MM.1S (cell line): Measurements from ENCODE around the gene VAMP2.

Experiments
- DNase-seq: peaks from one replicate; pipeline ENCODE4 v3.0.0-alpha.2; 2015
- H2AFZ ChIP-seq: fragments of 300-600 bp; sonication (generic); 2 replicates; pipeline ENCODE4 v1.6.0; 2016; ENCODE audit warnings: antibody characterized with exemption, low read length
- H3F3A ChIP-seq: fragments of 300-600 bp; sonication (generic); 2 replicates; pipeline ENCODE4 v1.6.1; 2016; ENCODE audit warnings: mild to moderate bottlenecking, antibody characterized with exemption, low read length, moderate library complexity, mixed read lengths; ENCODE audit not compliant: insufficient read depth
- H3K27ac ChIP-seq: fragments of 300-600 bp; sonication (generic); 2 replicates; pipeline ENCODE4 v1.5.1; 2016; ENCODE audit warnings: mild to moderate bottlenecking, low read length
- H3K27me3 ChIP-seq: fragments of 300-600 bp; sonication (generic); replicated peaks from 2 replicates; pipeline ENCODE4 v1.6.0; 2016; ENCODE audit warnings: low read length; ENCODE audit not compliant: insufficient read depth
- H3K36me3 ChIP-seq: fragments of 300-600 bp; sonication (generic); replicated peaks from 2 replicates; pipeline ENCODE4 v1.6.1; 2016; ENCODE audit warnings: mild to moderate bottlenecking, low read length, mixed read lengths; ENCODE audit not compliant: insufficient read depth
- H3K4me1 ChIP-seq: fragments of 300-600 bp; sonication (generic); 2 replicates; pipeline ENCODE4 v1.6.1; 2016; ENCODE audit warnings: low read length, mixed read lengths
- H3K4me2 ChIP-seq: fragments of 300-600 bp; sonication (generic); 2 replicates; pipeline ENCODE4 v1.6.0; 2016; ENCODE audit warnings: low read depth, low read length
- H3K4me3 ChIP-seq: fragments of 300-600 bp; sonication (generic); 2 replicates; pipeline ENCODE4 v1.5.1; 2016; ENCODE audit warnings: low read length, mixed read lengths
- H3K79me2 ChIP-seq: fragments of 300-600 bp; sonication (generic); 2 replicates; pipeline ENCODE4 v1.6.1; 2016; ENCODE audit warnings: mixed run types, low read length, mixed read lengths
- H3K9ac ChIP-seq: fragments of 300-600 bp; sonication (generic); 2 replicates; pipeline ENCODE4 v1.6.1; 2016; ENCODE audit warnings: low read length, mixed read lengths
- H3K9me2 ChIP-seq: fragments of 300-600 bp; sonication (generic); replicated peaks from 2 replicates; pipeline ENCODE4 v1.6.1; 2016; ENCODE audit warnings: mild to moderate bottlenecking, low read length, mixed read lengths; ENCODE audit not compliant: insufficient read depth
- H3K9me3 ChIP-seq: fragments of 300-600 bp; sonication (generic); replicated peaks from 2 replicates; pipeline ENCODE4 v1.6.1; 2016; ENCODE audit warnings: mild to moderate bottlenecking, low read length, mixed read lengths; ENCODE audit not compliant: insufficient read depth
- H4K20me1 ChIP-seq: fragments of 300-600 bp; sonication (generic); 2 replicates; pipeline ENCODE4 v1.6.1; 2016; ENCODE audit warnings: mild to moderate bottlenecking, low read length, moderate library complexity, mixed read lengths; ENCODE audit not compliant: insufficient read depth
- EZH2 ChIP-seq: fragments of 300-600 bp; sonication (generic); optimal IDR thresholded peaks from 2 replicates; pipeline ENCODE3; 2017; ENCODE audit warnings: low read depth, mild to moderate bottlenecking, antibody characterized with exemption, low read length, mixed read lengths
- EZH2phosphoT487 ChIP-seq: fragments of 300-600 bp; sonication (generic); IDR thresholded peaks from 2 replicates; pipeline ENCODE4 v1.6.1; 2018; ENCODE audit warnings: antibody characterized with exemption, low read length
- TF ChIP-seq, protein P1 (sequence below): fragments of 300-600 bp; sonication (generic); IDR thresholded peaks from 2 replicates; pipeline ENCODE4 v1.5.1; 2016; ENCODE audit warnings: antibody characterized with exemption, low read length, mixed read lengths

The VAMP2 gene

DNA sequence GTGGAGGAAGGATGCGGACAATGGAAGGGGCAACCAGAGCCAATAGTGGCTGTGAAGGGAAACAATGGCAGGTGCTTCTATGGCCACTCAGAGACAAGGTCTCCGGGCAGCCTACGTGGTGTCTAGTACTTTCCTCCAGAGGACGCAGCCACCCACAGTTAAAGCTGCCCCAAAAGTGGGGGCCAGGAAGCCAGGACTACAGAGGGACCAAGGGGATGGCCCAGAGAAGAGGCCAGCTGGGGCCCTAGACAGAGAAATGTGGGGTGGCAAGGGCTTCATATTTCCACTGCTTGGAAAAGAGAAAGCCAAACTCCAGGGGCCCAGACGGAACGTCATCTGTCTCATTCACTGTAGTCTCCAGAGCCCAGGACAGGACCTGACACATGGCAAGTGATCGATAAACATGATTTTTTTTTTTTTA, 9.7 kb downstream of the VAMP2 start:
- Histone ChIP-seq H3K36me3 (no peaks in the 10 kb centered on the region; the same call in 1 of the 2 replicates), H4K20me1 (no peaks in the 10 kb centered on the region), H3K9ac (no peak overlapping the region), H2AFZ (no peak overlapping the region), H3K4me3 (no peak overlapping the region), H3K27ac (no peak overlapping the region), H3K9me2 (no peaks in the 10 kb centered on the region), H3F3A (peaks cover 16% of the 10 kb centered on the region), H3K9me3 (no peaks in the 10 kb centered on the region), H3K79me2 (peaks cover 32% of the 10 kb centered on the region), H3K4me1 (peaks cover 21% of the 10 kb centered on the region), H3K4me2 (no peak overlapping the region), H3K27me3 (no peaks in the 10 kb centered on the region)
- no peak for DNase-seq
- TF ChIP-seq, protein P1, sequence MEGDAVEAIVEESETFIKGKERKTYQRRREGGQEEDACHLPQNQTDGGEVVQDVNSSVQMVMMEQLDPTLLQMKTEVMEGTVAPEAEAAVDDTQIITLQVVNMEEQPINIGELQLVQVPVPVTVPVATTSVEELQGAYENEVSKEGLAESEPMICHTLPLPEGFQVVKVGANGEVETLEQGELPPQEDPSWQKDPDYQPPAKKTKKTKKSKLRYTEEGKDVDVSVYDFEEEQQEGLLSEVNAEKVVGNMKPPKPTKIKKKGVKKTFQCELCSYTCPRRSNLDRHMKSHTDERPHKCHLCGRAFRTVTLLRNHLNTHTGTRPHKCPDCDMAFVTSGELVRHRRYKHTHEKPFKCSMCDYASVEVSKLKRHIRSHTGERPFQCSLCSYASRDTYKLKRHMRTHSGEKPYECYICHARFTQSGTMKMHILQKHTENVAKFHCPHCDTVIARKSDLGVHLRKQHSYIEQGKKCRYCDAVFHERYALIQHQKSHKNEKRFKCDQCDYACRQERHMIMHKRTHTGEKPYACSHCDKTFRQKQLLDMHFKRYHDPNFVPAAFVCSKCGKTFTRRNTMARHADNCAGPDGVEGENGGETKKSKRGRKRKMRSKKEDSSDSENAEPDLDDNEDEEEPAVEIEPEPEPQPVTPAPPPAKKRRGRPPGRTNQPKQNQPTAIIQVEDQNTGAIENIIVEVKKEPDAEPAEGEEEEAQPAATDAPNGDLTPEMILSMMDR = no peak
- TF ChIP-seq EZH2phosphoT487 (no peak), EZH2 (no peak)

DNA sequence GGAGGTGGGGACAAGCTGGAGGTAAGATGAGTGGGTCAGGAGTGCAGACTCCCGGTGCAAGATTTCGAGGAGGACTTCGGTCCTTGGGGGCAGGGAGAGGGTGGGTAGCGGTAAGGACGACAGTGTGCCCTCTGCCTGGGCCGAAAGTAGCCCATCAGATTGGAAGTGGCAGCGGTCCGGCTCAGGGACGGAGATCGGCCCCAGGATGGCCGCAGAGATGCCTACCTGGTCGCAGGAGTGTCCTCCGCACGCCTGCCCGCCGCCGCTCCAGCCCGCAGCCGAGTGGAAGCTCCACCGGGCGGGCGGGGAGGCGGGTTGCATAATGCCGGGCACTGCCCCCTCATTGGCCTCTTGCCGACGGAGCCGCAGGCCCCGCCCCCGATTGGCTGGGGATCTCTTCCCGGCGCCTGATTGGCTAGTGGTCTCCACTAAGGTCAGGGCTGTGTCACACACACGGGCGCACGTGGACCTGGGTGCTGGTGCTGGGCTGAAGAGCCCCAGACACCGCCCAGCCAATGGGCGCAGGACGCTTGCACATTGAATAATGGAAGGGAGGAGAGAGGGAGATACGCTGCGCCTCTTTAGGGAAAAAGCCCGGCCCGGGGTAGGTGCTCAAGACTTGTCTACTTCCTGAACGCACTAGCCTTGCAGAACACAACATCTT, 10.5 kb downstream of the VAMP2 start, which contains the start of gene PER1:
Gene PER1 (minus strand): TSS at position 293 of the 664 bp plus-strand sequence. CDS start 1,698 bp downstream, outside the sequence.
- H3K27ac ChIP-seq = peak within 1 kb of the TSS; percentile 81
- H3K36me3 ChIP-seq = no peaks in the 10 kb centered on the region; the same call in 1 of the 2 replicates
- peak within 1 kb of the TSS; percentile 97 for H3K4me2 ChIP-seq
- peaks cover 32% of the 10 kb centered on the region for H3K79me2 ChIP-seq
- H3K4me1 ChIP-seq = peaks cover 21% of the 10 kb centered on the region
- peak; percentile 88 for DNase-seq
- peak within 1 kb of the TSS; percentile 84 for H3K9ac ChIP-seq
- H3F3A ChIP-seq = peaks cover 13% of the 10 kb centered on the region
- peak within 1 kb of the TSS; percentile 76 for H3K4me3 ChIP-seq
- H4K20me1 ChIP-seq = no peaks in the 10 kb centered on the region
- no peaks in the 10 kb centered on the region for H3K9me2 ChIP-seq
- peak within 1 kb of the TSS; percentile 26 for H2AFZ ChIP-seq
- no peaks in the 10 kb centered on the region for H3K27me3 ChIP-seq
- H3K9me3 ChIP-seq = no peaks in the 10 kb centered on the region
- no peak for TF ChIP-seq EZH2phosphoT487
- TF ChIP-seq, protein P1 = no peak
- TF ChIP-seq EZH2 = no peak

DNA sequence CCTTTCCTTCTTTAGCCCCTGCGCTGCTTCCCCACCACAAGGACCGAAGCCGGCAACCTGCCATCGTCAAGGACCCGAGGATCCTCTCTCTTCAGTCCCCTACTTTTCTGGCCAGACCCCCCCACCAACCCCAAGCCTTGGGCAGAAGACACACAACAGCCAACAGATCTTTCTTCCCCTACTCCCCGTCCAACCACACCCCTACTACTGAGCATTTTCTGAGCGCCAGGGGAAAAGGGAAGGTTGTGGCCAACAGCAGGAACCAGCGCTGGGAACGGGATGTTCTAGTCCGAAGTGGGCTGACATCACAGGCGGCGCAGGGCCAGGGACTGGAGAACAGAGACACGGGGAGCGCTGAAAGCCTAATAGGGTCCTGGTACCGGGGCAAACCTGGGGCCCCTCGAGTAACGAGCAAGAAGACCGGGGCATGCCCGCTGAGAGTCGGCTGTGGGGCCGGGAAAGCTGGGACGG, 11.1 kb downstream of the VAMP2 start:
- H2AFZ ChIP-seq = peak overlapping the region; percentile 26
- peak overlapping the region; percentile 81 for H3K27ac ChIP-seq
- peak overlapping the region; percentile 76 for H3K4me3 ChIP-seq
- no peak for DNase-seq
- H3K27me3 ChIP-seq = no peaks in the 10 kb centered on the region
- peak overlapping the region; percentile 97 for H3K4me2 ChIP-seq
- TF ChIP-seq EZH2 (no peak), EZH2phosphoT487 (no peak)
- H3F3A ChIP-seq = peaks cover 8% of the 10 kb centered on the region
- H3K4me1 ChIP-seq = peaks cover 21% of the 10 kb centered on the region
- H3K79me2 ChIP-seq = peaks cover 32% of the 10 kb centered on the region
- no peaks in the 10 kb centered on the region for H3K9me2 ChIP-seq
- no peaks in the 10 kb centered on the region for H3K9me3 ChIP-seq
- no peaks in the 10 kb centered on the region; the same call in 1 of the 2 replicates for H3K36me3 ChIP-seq
- H3K9ac ChIP-seq = peak overlapping the region; percentile 84
- H4K20me1 ChIP-seq = no peaks in the 10 kb centered on the region

DNA sequence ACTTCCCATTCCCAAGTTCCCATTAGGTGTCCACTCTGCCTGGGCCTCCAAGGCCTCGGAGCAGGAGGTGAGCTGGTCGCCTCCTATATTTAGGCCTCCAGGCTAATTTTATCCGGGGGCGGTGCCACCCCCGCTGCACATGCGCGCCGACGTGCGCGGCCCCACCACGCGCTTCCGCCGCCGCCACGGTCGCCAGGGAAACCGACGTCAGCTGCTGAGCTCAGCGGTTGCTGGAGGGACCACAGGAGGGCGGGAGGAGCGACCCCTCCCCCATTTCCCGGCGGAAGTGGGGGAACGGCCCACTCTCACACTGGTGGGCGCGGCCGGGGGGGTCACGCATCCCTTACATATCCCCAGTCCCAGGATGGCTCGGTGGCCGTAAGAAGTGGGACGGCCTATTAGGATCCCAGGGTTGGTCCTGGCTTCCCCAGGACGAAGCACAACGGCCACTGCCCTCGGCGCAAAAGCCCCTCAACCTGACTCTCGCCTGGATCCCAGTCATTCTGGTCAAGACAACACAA, 11.6 kb downstream of the VAMP2 start:
- H3F3A ChIP-seq = peaks cover 8% of the 10 kb centered on the region
- H2AFZ ChIP-seq = peak overlapping the region; percentile 26; the same call in 1 of the 2 replicates
- no peaks in the 10 kb centered on the region for H3K9me3 ChIP-seq
- peaks cover 21% of the 10 kb centered on the region for H3K4me1 ChIP-seq
- peaks cover 32% of the 10 kb centered on the region for H3K79me2 ChIP-seq
- H3K27me3 ChIP-seq = no peaks in the 10 kb centered on the region
- no peaks in the 10 kb centered on the region for H4K20me1 ChIP-seq
- H3K4me3 ChIP-seq = peak overlapping the region; percentile 76
- H3K4me2 ChIP-seq = peak overlapping the region; percentile 97
- no peaks in the 10 kb centered on the region; the same call in 1 of the 2 replicates for H3K36me3 ChIP-seq
- DNase-seq = peak; percentile 89
- TF ChIP-seq EZH2phosphoT487 = no peak
- no peak for TF ChIP-seq EZH2
- TF ChIP-seq, protein P1 = no peak
- no peaks in the 10 kb centered on the region for H3K9me2 ChIP-seq
- peak overlapping the region; percentile 81 for H3K27ac ChIP-seq
- peak overlapping the region; percentile 84 for H3K9ac ChIP-seq
